Adrenal gland (tissue), 5 donors: ENCODE data around the gene TMEM204.

ENCODE experiments used
- POLR2A ChIP-seq, 2 donors: fragments of 450-650 bp; IDR thresholded peaks; one replicate each; pipeline ENCODE4 v1.6.1; 2017; ENCODE audit warnings: antibody characterized with exemption in 2 of 2, mild to moderate bottlenecking in 2 of 2, moderate library complexity in 1 of 2
- TF ChIP-seq, protein P1 (sequence below), 6 experiments: fragments of 450-650 bp in 4 of 6; fragments of 200-600 bp in 2 of 6; sonication (generic) in 1 of 6; IDR thresholded peaks; 1 replicate in 5 of 6; 2 replicates in 1 of 6; pipeline versions ENCODE4 v1.5.1 to v1.8.0; 2016 to 2021; ENCODE audit warnings: antibody characterized with exemption in 6 of 6, mild to moderate bottlenecking in 2 of 6, moderate library complexity in 1 of 6
- donor health status: DM: no; HTN: no; CAD: no.

DNA sequence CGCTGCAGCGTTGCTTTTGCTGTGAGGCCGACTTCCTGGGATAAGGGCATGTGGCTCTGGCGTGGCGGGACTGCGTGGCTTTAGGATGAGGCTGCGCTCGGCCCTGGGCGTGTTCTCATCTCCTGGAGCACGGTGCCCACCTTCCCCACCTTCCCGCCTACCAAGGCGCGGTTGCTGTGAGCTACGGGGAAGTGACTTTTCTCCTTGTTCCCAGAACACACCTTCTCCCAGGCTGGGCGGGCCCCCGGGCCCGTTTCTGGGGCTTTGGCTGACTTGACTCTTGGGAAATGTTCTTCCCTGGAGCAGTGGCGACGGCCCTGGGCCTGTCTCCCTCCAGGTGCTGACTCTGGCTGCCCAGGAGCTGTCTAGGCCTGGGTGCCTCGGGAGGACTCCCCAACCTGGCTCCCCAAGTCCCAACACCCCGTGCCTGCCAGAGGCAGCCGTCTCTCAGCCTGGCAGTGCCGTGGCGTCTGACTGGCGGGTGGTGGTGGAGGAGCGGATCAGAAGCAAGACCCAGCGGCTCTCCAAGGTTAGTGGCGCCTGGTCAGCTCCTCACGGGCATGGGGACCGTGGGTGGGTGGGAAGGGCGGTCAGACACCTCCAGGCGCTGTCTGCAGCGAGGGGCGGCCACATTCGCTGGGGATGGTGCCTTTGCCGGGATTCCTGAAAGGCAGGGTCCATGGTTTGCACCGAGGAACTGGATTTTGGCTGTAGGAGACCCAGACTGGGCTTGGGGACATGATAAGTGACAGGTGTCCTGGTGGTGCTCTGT lies 28.2 kb upstream of the TMEM204 start:
- TF ChIP-seq, protein P1, sequence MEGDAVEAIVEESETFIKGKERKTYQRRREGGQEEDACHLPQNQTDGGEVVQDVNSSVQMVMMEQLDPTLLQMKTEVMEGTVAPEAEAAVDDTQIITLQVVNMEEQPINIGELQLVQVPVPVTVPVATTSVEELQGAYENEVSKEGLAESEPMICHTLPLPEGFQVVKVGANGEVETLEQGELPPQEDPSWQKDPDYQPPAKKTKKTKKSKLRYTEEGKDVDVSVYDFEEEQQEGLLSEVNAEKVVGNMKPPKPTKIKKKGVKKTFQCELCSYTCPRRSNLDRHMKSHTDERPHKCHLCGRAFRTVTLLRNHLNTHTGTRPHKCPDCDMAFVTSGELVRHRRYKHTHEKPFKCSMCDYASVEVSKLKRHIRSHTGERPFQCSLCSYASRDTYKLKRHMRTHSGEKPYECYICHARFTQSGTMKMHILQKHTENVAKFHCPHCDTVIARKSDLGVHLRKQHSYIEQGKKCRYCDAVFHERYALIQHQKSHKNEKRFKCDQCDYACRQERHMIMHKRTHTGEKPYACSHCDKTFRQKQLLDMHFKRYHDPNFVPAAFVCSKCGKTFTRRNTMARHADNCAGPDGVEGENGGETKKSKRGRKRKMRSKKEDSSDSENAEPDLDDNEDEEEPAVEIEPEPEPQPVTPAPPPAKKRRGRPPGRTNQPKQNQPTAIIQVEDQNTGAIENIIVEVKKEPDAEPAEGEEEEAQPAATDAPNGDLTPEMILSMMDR (IDR thresholded peaks at IDR 0.05), result no peak
- no peak for TF ChIP-seq POLR2A (IDR thresholded peaks at IDR 0.05)
